Keratinocyte (primary cell): ENCODE results near the gene TEX19. TPM values are rescaled to one million over a fixed set of nuclear protein-coding genes. Genes with fewer than 3 reads are reported as not detected.

ENCODE experiments used
- DNase-seq: peaks from one replicate; pipeline ENCODE4 v3.0.0-alpha.2; 2011; ENCODE audit warnings: low read depth, missing footprints, low spot score
- FAIRE-seq: peaks from 2 replicates; lab custom pipeline; 2011; peaks lifted over from hg19 to GRCh38; lab: Jason Lieb, UNC
- H2AFZ ChIP-seq: 2 replicates; pipeline ENCODE4 v1.6.0; 2012; ENCODE audit warnings: low read length, control low read depth, inconsistent platforms; ENCODE audit not compliant: control insufficient read depth
- H3K27ac ChIP-seq: 2 replicates; pipeline ENCODE4 v1.5.1; 2011; ENCODE audit warnings: low read length; ENCODE audit not compliant: control insufficient read depth, insufficient read depth
- H3K27me3 ChIP-seq: 3 replicates; pipeline ENCODE4 v1.6.0; 2011; ENCODE audit warnings: low read length; ENCODE audit not compliant: control insufficient read depth, insufficient read depth; ENCODE audit errors: extremely low read depth
- H3K36me3 ChIP-seq, 2 experiments: 2 replicates in 1 of 2; 3 replicates in 1 of 2; pipeline ENCODE4 v1.5.1; 2011; ENCODE audit warnings: low read length in 2 of 2, mild to moderate bottlenecking in 1 of 2; ENCODE audit not compliant: control insufficient read depth in 2 of 2, insufficient read depth in 2 of 2; ENCODE audit errors: extremely low read depth in 1 of 2
- H3K4me1 ChIP-seq: 3 replicates; pipeline ENCODE4 v1.5.1; 2011; ENCODE audit warnings: low read length; ENCODE audit not compliant: control insufficient read depth, insufficient read depth; ENCODE audit errors: extremely low read depth
- H3K4me2 ChIP-seq: 3 replicates; pipeline ENCODE4 v1.6.0; 2011; ENCODE audit warnings: low read depth, low read length; ENCODE audit not compliant: control insufficient read depth, insufficient read depth; ENCODE audit errors: extremely low read depth
- H3K4me3 ChIP-seq, 3 experiments: fragments of 200-600 bp in 1 of 3; sonication (generic) in 1 of 3; 2 replicates in 2 of 3; 3 replicates in 1 of 3; pipeline ENCODE4 v1.5.1; 2011 to 2016; ENCODE audit warnings: low read length in 3 of 3, mild to moderate bottlenecking in 3 of 3, control low read depth in 2 of 3, inconsistent platforms in 1 of 3, low read depth in 1 of 3, mixed read lengths in 1 of 3, mixed run types in 1 of 3, moderate library complexity in 1 of 3; ENCODE audit not compliant: control insufficient read depth in 2 of 3, insufficient read depth in 2 of 3; ENCODE audit errors: extremely low read depth in 1 of 3
- H3K79me2 ChIP-seq: 2 replicates; pipeline ENCODE4 v1.6.0; 2012; ENCODE audit warnings: low read length; ENCODE audit not compliant: control insufficient read depth, insufficient read depth
- H3K9ac ChIP-seq: 3 replicates; pipeline ENCODE4 v1.6.0; 2011; ENCODE audit warnings: low read length; ENCODE audit not compliant: control insufficient read depth, insufficient read depth; ENCODE audit errors: extremely low read depth
- H3K9me1 ChIP-seq: 3 replicates; pipeline ENCODE4 v1.6.0; 2011; ENCODE audit warnings: low read length; ENCODE audit not compliant: control insufficient read depth, insufficient read depth; ENCODE audit errors: extremely low read depth
- H3K9me3 ChIP-seq: 2 replicates; pipeline ENCODE4 v1.5.1; 2012; ENCODE audit warnings: low read depth, low read length; ENCODE audit not compliant: control insufficient read depth
- H4K20me1 ChIP-seq: 3 replicates; pipeline ENCODE4 v1.6.0; 2011; ENCODE audit warnings: low read length; ENCODE audit not compliant: control insufficient read depth, insufficient read depth; ENCODE audit errors: extremely low read depth
- EZH2 ChIP-seq: IDR thresholded peaks from one replicate; pipeline ENCODE4 v1.6.1; 2012; ENCODE audit warnings: inconsistent platforms, mild to moderate bottlenecking, low read length, moderate library complexity
- dilution Hi-C: fragments of 300-500 bp; cut with MboI; formaldehyde crosslinking; loops from one replicate; pipeline ENCODE4 v1.7.0; 2020; ENCODE audit warnings: low sequenced_read_pairs; ENCODE audit not compliant: extremely low pct_ligation_motif_present
- polyA plus RNA-seq, 5 experiments: library from polyadenylated mRNA; depleted of rRNA in 3 of 5; stranded (reverse) in 3 of 5; stranded (forward) in 1 of 5; unstranded in 1 of 5; fragments of >200 nt; gene quantifications; 1 replicate in 1 of 5; 2 replicates in 3 of 5; 3 replicates in 1 of 5; pipeline versions ENCODE4 v1.2.1 to v1.2.3, GENCODE V29; 2011 to 2012; ENCODE audit warnings: missing spikeins in 2 of 5, low read depth in 1 of 5, low replicate concordance in 1 of 5
- TF ChIP-seq, protein P1 (sequence below), 3 experiments: IDR thresholded peaks in 1 of 3; conservative IDR thresholded peaks in 1 of 3; optimal IDR thresholded peaks in 1 of 3; 2 replicates in 2 of 3; 3 replicates in 1 of 3; pipeline versions ENCODE3 to v1.5.1; 2011; ENCODE audit warnings: low read length in 3 of 3, mild to moderate bottlenecking in 3 of 3, moderate library complexity in 2 of 3, control low read depth in 1 of 3, inconsistent platforms in 1 of 3; ENCODE audit not compliant: insufficient read depth in 2 of 3; ENCODE audit errors: extremely low read depth in 1 of 3

TEX19 gene
- polyA plus RNA-seq, 1 donor (not counting 4 experiments of a cell fraction or from before 2014, with no cell fraction given), result not detected

DNA sequence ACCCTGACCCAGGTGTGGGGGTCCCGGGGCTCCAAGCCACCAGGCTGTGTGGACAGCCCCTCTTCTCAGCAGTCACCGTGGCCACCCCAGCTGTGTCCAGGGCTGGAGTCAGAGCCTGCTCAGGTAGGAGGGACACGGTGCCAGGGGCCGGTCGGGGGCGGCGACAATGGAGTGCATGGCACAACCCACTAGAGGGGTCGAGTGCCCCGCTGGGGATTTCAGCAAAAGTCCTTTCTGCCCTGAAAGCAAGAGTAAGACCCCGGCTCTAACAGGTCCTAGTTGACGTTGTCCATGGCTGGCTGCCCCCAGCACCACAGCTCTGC is 23.8 kb downstream of the TEX19 start:
- Histone ChIP-seq H3K27me3 (peaks cover 77% of the 10 kb centered on the region), H3K36me3 (no peaks in the 10 kb centered on the region), H3K27ac (no peak overlapping the region), H3K9ac (no peak overlapping the region), H3K79me2 (no peaks in the 10 kb centered on the region), H3K9me3 (no peaks in the 10 kb centered on the region), H3K4me3 (no peak overlapping the region), H3K4me2 (no peak overlapping the region), H2AFZ (no peak overlapping the region), H3K9me1 (no peaks in the 10 kb centered on the region), H3K4me1 (peaks cover 12% of the 10 kb centered on the region), H4K20me1 (no peaks in the 10 kb centered on the region)
- no peak for DNase-seq
- TF ChIP-seq, protein P1, sequence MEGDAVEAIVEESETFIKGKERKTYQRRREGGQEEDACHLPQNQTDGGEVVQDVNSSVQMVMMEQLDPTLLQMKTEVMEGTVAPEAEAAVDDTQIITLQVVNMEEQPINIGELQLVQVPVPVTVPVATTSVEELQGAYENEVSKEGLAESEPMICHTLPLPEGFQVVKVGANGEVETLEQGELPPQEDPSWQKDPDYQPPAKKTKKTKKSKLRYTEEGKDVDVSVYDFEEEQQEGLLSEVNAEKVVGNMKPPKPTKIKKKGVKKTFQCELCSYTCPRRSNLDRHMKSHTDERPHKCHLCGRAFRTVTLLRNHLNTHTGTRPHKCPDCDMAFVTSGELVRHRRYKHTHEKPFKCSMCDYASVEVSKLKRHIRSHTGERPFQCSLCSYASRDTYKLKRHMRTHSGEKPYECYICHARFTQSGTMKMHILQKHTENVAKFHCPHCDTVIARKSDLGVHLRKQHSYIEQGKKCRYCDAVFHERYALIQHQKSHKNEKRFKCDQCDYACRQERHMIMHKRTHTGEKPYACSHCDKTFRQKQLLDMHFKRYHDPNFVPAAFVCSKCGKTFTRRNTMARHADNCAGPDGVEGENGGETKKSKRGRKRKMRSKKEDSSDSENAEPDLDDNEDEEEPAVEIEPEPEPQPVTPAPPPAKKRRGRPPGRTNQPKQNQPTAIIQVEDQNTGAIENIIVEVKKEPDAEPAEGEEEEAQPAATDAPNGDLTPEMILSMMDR (optimal IDR thresholded peaks at IDR 0.05 in 1 of 3, IDR thresholded peaks at IDR 0.05 in 1 of 3, conservative IDR thresholded peaks at IDR 0.05 in 1 of 3; ENCODE audit: extremely low read depth in 1 of 3, insufficient read depth in 2 of 3, low read length in 3 of 3), result no peak
- no peak for TF ChIP-seq EZH2
- FAIRE-seq, result no peak
- dilution Hi-C loops, result no loop called here

- dilution Hi-C loops, result no loop called here
Measured at GRCh38 chr17:82383411-82383810, 24.4 kb downstream of the TEX19 start.

More at GRCh38 chr17:82383411-82383810, 24.4 kb downstream of the TEX19 start:
- no peak overlapping the region for H3K9ac ChIP-seq
- no peak overlapping the region for H3K4me2 ChIP-seq
- TF ChIP-seq, protein P1 (optimal IDR thresholded peaks at IDR 0.05 in 1 of 3, IDR thresholded peaks at IDR 0.05 in 1 of 3, conservative IDR thresholded peaks at IDR 0.05 in 1 of 3; ENCODE audit: extremely low read depth in 1 of 3, insufficient read depth in 2 of 3, low read length in 3 of 3), result no peak
- TF ChIP-seq EZH2, result no peak
- H3K9me1 ChIP-seq, result no peaks in the 10 kb centered on the region
- no peaks in the 10 kb centered on the region for H3K36me3 ChIP-seq
- peaks cover 75% of the 10 kb centered on the region for H3K27me3 ChIP-seq
- H3K9me3 ChIP-seq, result no peaks in the 10 kb centered on the region
- H2AFZ ChIP-seq, result no peak overlapping the region
- FAIRE-seq (no peak), DNase-seq (no peak)
- no peak overlapping the region for H3K27ac ChIP-seq
- H3K4me3 ChIP-seq, result no peak overlapping the region
- H3K4me1 ChIP-seq, result peaks cover 12% of the 10 kb centered on the region
- no peaks in the 10 kb centered on the region for H4K20me1 ChIP-seq
- H3K79me2 ChIP-seq, result no peaks in the 10 kb centered on the region
